Right forelimb (tissue), 1 donor: Measurements from ENCODE around the gene TAAR1.
"Not testable (repeated sequence)": the region's sequence is repeated elsewhere in the genome, so short reads cannot be mapped to it uniquely, and the experiment has no call there.

Experiments
- DNase-seq: peaks from one replicate; pipeline ENCODE4 v3.0.0-alpha.2; 2018

The TAAR1 gene

GRCh38 chr6:132651062-132651461 lies 7.9 kb downstream of the TAAR1 start:
- no peak for DNase-seq

- DNase-seq, result no peak
These were observed 8.6 kb downstream of the TAAR1 start for GRCh38 chr6:132650429-132650828.

- no peak for DNase-seq
These were observed 10.2 kb downstream of the TAAR1 start for GRCh38 chr6:132648828-132649227.

- DNase-seq, result no peak
These were observed 10.6 kb downstream of the TAAR1 start for GRCh38 chr6:132648356-132648755.

GRCh38 chr6:132643547-132643946 lies 15.4 kb downstream of the TAAR1 start:
- no peak for DNase-seq

GRCh38 chr6:132637135-132637534 lies 21.8 kb downstream of the TAAR1 start:
- not testable (repeated sequence) for DNase-seq

GRCh38 chr6:132635906-132636305 lies 23.1 kb downstream of the TAAR1 start:
- not testable (repeated sequence) for DNase-seq

GRCh38 chr6:132635288-132635687 lies 23.7 kb downstream of the TAAR1 start:
- DNase-seq, result not testable (repeated sequence)

- no peak for DNase-seq
These were observed 24.2 kb downstream of the TAAR1 start for GRCh38 chr6:132634796-132635195.

GRCh38 chr6:132633362-132633761 lies 25.6 kb downstream of the TAAR1 start:
- DNase-seq, result no peak

- DNase-seq, result no peak
These were observed 34.8 kb downstream of the TAAR1 start, which contains the start of gene TAAR2 for GRCh38 chr6:132624175-132624574. TSS of gene TAAR2 (minus strand) at chr6:132624275. CDS start at chr6:132624275, 0 bp downstream.

- no peak for DNase-seq
These were observed 35.7 kb downstream of the TAAR1 start for GRCh38 chr6:132623106-132623845.

GRCh38 chr6:132616677-132617076 lies 42.3 kb downstream of the TAAR1 start:
- no peak for DNase-seq

GRCh38 chr6:132614554-132614953 lies 44.4 kb downstream of the TAAR1 start:
- DNase-seq, result no peak

- DNase-seq, result no peak
These were observed 46.4 kb downstream of the TAAR1 start for GRCh38 chr6:132612449-132613108.

GRCh38 chr6:132611616-132612015 lies 47.4 kb downstream of the TAAR1 start:
- no peak for DNase-seq

GRCh38 chr6:132607544-132608233 lies 51.3 kb downstream of the TAAR1 start:
- DNase-seq, result no peak

GRCh38 chr6:132604635-132605152 lies 54.3 kb downstream of the TAAR1 start:
- DNase-seq, result no peak

GRCh38 chr6:132600900-132601299 lies 58.1 kb downstream of the TAAR1 start:
- DNase-seq, result not testable (repeated sequence)

- no peak for DNase-seq
These were observed 60.5 kb downstream of the TAAR1 start for GRCh38 chr6:132598473-132598872.

GRCh38 chr6:132596201-132596600 lies 62.8 kb downstream of the TAAR1 start:
- DNase-seq, result no peak
